ENCODE measurements around the gene SCGB1C2. TPM values are rescaled to one million over a fixed set of nuclear protein-coding genes. Genes with fewer than 3 reads are reported as not detected.

The SCGB1C2 gene
- total RNA-seq, 1 experiment from 2014 or later: not detected

DNA sequence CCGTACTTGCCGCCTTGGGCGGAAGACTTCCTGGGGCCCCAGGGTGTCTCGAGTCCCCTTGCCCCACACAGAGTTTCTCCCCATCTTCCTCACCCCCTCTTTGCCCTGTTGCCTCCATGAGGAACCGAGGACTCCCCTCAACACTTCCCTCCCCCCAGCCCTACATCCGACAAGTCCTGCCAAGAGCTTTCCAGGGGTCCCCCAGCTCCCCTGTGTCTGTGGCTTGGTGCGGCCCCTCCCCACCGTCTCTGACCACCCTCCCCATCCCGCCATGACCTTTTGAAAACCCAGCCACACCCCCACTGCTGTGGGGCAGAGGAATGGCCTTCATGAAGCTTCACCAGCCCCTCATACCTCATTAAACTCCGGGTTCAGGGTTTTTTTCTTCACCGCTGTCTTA lies 11.4 kb downstream of the SCGB1C2 start:
- H3K27me3 Mint-ChIP-seq (ENCODE audit: low read depth): no peaks in the 10 kb centered on the region
- ChIA-PET POLR2A (no interaction called here), CTCF (interaction anchor here (0.6 to 1.5 kb wide), 4 partner anchors 12 to 240 kb away, joined by 3 to 6 read pairs (median 3); no protein-coding TSS in a partner anchor)
- DNase-seq (ENCODE audit: low spot score) (no peak), ATAC-seq (no peak)
- no peak overlapping the region for H3K27ac Mint-ChIP-seq
- no peak overlapping the region for H3K4me3 Mint-ChIP-seq
- TF ChIP-seq, protein P1, sequence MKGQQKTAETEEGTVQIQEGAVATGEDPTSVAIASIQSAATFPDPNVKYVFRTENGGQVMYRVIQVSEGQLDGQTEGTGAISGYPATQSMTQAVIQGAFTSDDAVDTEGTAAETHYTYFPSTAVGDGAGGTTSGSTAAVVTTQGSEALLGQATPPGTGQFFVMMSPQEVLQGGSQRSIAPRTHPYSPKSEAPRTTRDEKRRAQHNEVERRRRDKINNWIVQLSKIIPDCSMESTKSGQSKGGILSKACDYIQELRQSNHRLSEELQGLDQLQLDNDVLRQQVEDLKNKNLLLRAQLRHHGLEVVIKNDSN (CRISPR knock-in tag; IDR thresholded peaks at IDR 0.05): no peak
- TF ChIP-seq TP53 (CRISPR knock-in tag; IDR thresholded peaks at IDR 0.05) (no peak), ETV6 (CRISPR knock-in tag; IDR thresholded peaks at IDR 0.05) (no peak), SOX15 (CRISPR knock-in tag; IDR thresholded peaks at IDR 0.05) (no peak), MYBL2 (CRISPR knock-in tag; IDR thresholded peaks at IDR 0.05) (no peak)
- TF ChIP-seq, protein P2, sequence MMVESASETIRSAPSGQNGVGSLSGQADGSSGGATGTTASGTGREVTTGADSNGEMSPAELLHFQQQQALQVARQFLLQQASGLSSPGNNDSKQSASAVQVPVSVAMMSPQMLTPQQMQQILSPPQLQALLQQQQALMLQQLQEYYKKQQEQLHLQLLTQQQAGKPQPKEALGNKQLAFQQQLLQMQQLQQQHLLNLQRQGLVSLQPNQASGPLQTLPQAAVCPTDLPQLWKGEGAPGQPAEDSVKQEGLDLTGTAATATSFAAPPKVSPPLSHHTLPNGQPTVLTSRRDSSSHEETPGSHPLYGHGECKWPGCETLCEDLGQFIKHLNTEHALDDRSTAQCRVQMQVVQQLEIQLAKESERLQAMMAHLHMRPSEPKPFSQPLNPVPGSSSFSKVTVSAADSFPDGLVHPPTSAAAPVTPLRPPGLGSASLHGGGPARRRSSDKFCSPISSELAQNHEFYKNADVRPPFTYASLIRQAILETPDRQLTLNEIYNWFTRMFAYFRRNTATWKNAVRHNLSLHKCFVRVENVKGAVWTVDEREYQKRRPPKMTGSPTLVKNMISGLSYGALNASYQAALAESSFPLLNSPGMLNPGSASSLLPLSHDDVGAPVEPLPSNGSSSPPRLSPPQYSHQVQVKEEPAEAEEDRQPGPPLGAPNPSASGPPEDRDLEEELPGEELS (CRISPR knock-in tag; IDR thresholded peaks at IDR 0.05): no peak
- H3K4me1 Mint-ChIP-seq: no peaks in the 10 kb centered on the region
- H3K9me3 Mint-ChIP-seq: no peaks in the 10 kb centered on the region
- H3K36me3 Mint-ChIP-seq: no peaks in the 10 kb centered on the region

DNA sequence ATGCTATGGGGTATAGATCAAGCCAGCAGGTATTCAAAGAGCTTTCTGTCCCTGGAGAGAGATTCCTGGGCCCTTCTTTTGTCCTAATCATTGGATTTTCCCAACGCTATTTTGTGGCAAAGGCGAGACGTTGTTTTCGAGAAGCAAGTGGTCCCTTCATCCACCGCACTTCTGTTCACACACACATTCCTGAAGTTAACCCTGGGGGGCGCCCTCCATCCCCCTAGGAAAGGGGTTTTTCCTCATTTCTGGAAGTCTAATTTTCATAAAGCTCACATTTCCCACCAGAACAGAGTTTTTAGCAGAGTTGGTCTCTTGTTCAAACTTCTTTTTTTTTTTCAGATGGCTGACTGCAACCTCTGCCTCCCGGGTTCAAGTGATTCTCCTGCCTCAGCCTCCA lies 11.9 kb downstream of the SCGB1C2 start:
- H3K9me3 Mint-ChIP-seq: no peaks in the 10 kb centered on the region
- no peak overlapping the region for H3K4me3 Mint-ChIP-seq
- POLR2A ChIA-PET: no interaction called here
- DNase-seq (ENCODE audit: low spot score) (no peak), ATAC-seq (no peak)
- TF ChIP-seq TEAD4 (CRISPR knock-in tag; IDR thresholded peaks at IDR 0.05) (no peak), SP1 (CRISPR knock-in tag; conservative IDR thresholded peaks at IDR 0.05) (no peak), TCF7 (CRISPR knock-in tag; IDR thresholded peaks at IDR 0.05; ENCODE audit: low read depth) (no peak), GRHL2 (CRISPR knock-in tag; IDR thresholded peaks at IDR 0.05; ENCODE audit: insufficient replicate concordance, severe bottlenecking) (no peak), ZNF671 (CRISPR knock-in tag; IDR thresholded peaks at IDR 0.05) (no peak), NFYB (CRISPR knock-in tag; conservative IDR thresholded peaks at IDR 0.05; ENCODE audit: low read depth) (no peak), ZNF317 (CRISPR knock-in tag; IDR thresholded peaks at IDR 0.05; ENCODE audit: borderline replicate concordance, low read depth) (no peak), CBFB (CRISPR knock-in tag; IDR thresholded peaks at IDR 0.05; ENCODE audit: low read depth) (no peak)
- TF ChIP-seq, protein P3, sequence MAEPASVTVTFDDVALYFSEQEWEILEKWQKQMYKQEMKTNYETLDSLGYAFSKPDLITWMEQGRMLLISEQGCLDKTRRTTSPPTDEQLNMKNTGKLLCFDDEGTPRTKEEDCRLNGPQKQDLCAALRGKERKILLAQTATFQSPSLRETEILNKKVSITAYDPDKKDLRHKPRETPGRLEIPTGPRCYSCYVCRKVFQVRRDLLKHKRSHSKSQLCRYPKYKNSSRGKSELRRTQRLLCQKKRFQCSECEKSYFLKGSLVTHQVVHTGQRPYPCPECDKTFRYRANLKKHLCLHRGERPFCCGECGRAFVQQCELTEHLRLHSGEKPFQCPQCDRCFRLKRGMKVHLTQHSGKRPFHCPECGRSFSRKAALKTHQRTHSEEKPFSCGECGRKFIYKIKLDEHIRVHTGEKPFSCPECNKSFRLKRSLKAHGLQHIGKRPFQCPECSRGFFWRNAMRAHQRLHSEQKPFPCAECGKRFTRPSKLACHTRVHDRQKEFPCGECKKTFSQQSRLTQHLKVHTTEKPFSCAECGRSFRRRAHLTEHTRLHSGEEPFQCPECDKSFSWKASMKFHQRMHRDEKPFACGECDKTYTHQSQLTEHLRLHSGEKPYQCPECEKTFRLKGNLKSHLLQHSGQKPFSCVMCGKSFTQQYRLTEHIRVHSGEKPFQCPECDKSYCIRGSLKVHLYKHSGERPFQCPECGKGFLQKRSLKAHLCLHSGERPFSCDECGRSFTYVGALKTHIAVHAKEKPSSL (CRISPR knock-in tag; conservative IDR thresholded peaks at IDR 0.05): no peak
- TF ChIP-seq, protein P4, sequence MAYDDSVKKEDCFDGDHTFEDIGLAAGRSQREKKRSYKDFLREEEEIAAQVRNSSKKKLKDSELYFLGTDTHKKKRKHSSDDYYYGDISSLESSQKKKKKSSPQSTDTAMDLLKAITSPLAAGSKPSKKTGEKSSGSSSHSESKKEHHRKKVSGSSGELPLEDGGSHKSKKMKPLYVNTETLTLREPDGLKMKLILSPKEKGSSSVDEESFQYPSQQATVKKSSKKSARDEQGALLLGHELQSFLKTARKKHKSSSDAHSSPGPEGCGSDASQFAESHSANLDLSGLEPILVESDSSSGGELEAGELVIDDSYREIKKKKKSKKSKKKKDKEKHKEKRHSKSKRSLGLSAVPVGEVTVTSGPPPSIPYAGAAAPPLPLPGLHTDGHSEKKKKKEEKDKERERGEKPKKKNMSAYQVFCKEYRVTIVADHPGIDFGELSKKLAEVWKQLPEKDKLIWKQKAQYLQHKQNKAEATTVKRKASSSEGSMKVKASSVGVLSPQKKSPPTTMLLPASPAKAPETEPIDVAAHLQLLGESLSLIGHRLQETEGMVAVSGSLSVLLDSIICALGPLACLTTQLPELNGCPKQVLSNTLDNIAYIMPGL (CRISPR knock-in tag; IDR thresholded peaks at IDR 0.05): no peak
- TF ChIP-seq, protein P5, sequence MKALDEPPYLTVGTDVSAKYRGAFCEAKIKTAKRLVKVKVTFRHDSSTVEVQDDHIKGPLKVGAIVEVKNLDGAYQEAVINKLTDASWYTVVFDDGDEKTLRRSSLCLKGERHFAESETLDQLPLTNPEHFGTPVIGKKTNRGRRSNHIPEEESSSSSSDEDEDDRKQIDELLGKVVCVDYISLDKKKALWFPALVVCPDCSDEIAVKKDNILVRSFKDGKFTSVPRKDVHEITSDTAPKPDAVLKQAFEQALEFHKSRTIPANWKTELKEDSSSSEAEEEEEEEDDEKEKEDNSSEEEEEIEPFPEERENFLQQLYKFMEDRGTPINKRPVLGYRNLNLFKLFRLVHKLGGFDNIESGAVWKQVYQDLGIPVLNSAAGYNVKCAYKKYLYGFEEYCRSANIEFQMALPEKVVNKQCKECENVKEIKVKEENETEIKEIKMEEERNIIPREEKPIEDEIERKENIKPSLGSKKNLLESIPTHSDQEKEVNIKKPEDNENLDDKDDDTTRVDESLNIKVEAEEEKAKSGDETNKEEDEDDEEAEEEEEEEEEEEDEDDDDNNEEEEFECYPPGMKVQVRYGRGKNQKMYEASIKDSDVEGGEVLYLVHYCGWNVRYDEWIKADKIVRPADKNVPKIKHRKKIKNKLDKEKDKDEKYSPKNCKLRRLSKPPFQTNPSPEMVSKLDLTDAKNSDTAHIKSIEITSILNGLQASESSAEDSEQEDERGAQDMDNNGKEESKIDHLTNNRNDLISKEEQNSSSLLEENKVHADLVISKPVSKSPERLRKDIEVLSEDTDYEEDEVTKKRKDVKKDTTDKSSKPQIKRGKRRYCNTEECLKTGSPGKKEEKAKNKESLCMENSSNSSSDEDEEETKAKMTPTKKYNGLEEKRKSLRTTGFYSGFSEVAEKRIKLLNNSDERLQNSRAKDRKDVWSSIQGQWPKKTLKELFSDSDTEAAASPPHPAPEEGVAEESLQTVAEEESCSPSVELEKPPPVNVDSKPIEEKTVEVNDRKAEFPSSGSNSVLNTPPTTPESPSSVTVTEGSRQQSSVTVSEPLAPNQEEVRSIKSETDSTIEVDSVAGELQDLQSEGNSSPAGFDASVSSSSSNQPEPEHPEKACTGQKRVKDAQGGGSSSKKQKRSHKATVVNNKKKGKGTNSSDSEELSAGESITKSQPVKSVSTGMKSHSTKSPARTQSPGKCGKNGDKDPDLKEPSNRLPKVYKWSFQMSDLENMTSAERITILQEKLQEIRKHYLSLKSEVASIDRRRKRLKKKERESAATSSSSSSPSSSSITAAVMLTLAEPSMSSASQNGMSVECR (CRISPR knock-in tag; IDR thresholded peaks at IDR 0.05; ENCODE audit: borderline replicate concordance): no peak
- TF ChIP-seq, protein P2 (CRISPR knock-in tag; IDR thresholded peaks at IDR 0.05): no peak
- TF ChIP-seq, protein P6, sequence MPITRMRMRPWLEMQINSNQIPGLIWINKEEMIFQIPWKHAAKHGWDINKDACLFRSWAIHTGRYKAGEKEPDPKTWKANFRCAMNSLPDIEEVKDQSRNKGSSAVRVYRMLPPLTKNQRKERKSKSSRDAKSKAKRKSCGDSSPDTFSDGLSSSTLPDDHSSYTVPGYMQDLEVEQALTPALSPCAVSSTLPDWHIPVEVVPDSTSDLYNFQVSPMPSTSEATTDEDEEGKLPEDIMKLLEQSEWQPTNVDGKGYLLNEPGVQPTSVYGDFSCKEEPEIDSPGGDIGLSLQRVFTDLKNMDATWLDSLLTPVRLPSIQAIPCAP (CRISPR knock-in tag; IDR thresholded peaks at IDR 0.05): no peak
- TF ChIP-seq, protein P7, sequence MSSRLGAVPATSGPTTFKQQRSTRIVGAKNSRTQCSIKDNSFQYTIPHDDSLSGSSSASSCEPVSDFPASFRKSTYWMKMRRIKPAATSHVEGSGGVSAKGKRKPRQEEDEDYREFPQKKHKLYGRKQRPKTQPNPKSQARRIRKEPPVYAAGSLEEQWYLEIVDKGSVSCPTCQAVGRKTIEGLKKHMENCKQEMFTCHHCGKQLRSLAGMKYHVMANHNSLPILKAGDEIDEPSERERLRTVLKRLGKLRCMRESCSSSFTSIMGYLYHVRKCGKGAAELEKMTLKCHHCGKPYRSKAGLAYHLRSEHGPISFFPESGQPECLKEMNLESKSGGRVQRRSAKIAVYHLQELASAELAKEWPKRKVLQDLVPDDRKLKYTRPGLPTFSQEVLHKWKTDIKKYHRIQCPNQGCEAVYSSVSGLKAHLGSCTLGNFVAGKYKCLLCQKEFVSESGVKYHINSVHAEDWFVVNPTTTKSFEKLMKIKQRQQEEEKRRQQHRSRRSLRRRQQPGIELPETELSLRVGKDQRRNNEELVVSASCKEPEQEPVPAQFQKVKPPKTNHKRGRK (CRISPR knock-in tag; IDR thresholded peaks at IDR 0.05; ENCODE audit: borderline replicate concordance): no peak
- no peaks in the 10 kb centered on the region for H3K36me3 Mint-ChIP-seq
- H3K27ac Mint-ChIP-seq: no peak overlapping the region
- CTCF ChIA-PET: interaction anchor here (0.6 to 1.5 kb wide), 5 partner anchors 12 to 550 kb away, joined by 3 to 6 read pairs (median 3); no protein-coding TSS in a partner anchor
- H3K4me1 Mint-ChIP-seq: no peaks in the 10 kb centered on the region
- H3K27me3 Mint-ChIP-seq (ENCODE audit: low read depth): no peaks in the 10 kb centered on the region

Data from WTC11 (cell line).